PC-9 (cell line): ENCODE results near the gene NANOGP8. TPM values are rescaled to one million over a fixed set of nuclear protein-coding genes. Genes with fewer than 3 reads are reported as not detected.

Experiments
- BruUV-seq: library from RNA; stranded (reverse); fragments of 400-500 nt; replicated peaks from 2 replicates; lab custom pipeline; 2021; lab: Mats Ljungman, UMichigan
- CTCF ChIA-PET: fragments of 300-600 bp; sonication (Branson Sonifier 250); formaldehyde crosslinking; loops from one replicate; lab custom pipeline; 2022; ENCODE audit warnings: antibody characterized with exemption; lab: Charles Lee
- POLR2A ChIA-PET: fragments of 300-600 bp; sonication (Branson Sonifier 250); formaldehyde crosslinking; loops from one replicate; lab custom pipeline; 2022; ENCODE audit warnings: antibody characterized with exemption; ENCODE audit not compliant: unreplicated experiment; lab: Charles Lee
- DNase-seq, 2 experiments: peaks; one replicate each; pipeline versions ENCODE4 v3.0.0 to v3.0.0-alpha.2; 2015 to 2022; ENCODE audit warnings: mixed read lengths in 1 of 2
- H2AFZ ChIP-seq: fragments of 200-600 bp; sonication (generic); 2 replicates; pipeline ENCODE4 v1.8.1; 2017; ENCODE audit warnings: antibody characterized with exemption
- H3F3A ChIP-seq: fragments of 200-600 bp; sonication (generic); 2 replicates; pipeline ENCODE4 v1.8.1; 2017; ENCODE audit warnings: antibody characterized with exemption, mild to moderate bottlenecking, low read depth; ENCODE audit not compliant: insufficient read depth
- H3K27ac ChIP-seq: fragments of 200-600 bp; sonication (generic); 2 replicates; pipeline ENCODE4 v1.6.1; 2016; ENCODE audit warnings: mixed run types
- H3K27me3 ChIP-seq: fragments of 200-600 bp; sonication (generic); 2 replicates; pipeline ENCODE4 v1.6.1; 2016; ENCODE audit warnings: low read depth, mixed run types; ENCODE audit not compliant: insufficient read depth
- H3K36me3 ChIP-seq: fragments of 200-600 bp; sonication (generic); 2 replicates; pipeline ENCODE4 v1.6.1; 2016; ENCODE audit warnings: low read depth, mixed run types
- H3K4me1 ChIP-seq: fragments of 200-600 bp; sonication (generic); replicated peaks from 2 replicates; pipeline ENCODE4 v1.6.1; 2016; ENCODE audit warnings: mixed run types; ENCODE audit not compliant: insufficient read depth
- H3K4me2 ChIP-seq: fragments of 200-600 bp; sonication (generic); 2 replicates; pipeline ENCODE4 v1.6.1; 2017; ENCODE audit warnings: mixed run types
- H3K4me3 ChIP-seq: fragments of 200-600 bp; sonication (generic); 2 replicates; pipeline ENCODE4 v1.6.1; 2016; ENCODE audit warnings: mixed run types
- H3K79me2 ChIP-seq: fragments of 200-600 bp; sonication (generic); 2 replicates; pipeline ENCODE4 v1.6.1; 2017; ENCODE audit warnings: low read depth, mixed run types
- H3K9me2 ChIP-seq: fragments of 200-600 bp; sonication (generic); 2 replicates; pipeline ENCODE4 v1.8.1; 2017; ENCODE audit warnings: mild to moderate bottlenecking; ENCODE audit not compliant: insufficient read depth
- H3K9me3 ChIP-seq: fragments of 200-600 bp; sonication (generic); 2 replicates; pipeline ENCODE4 v1.8.1; 2016; ENCODE audit warnings: low read depth; ENCODE audit not compliant: insufficient read depth
- H4K20me1 ChIP-seq: fragments of 200-600 bp; sonication (generic); 2 replicates; pipeline ENCODE4 v1.8.1; 2017; ENCODE audit not compliant: insufficient read depth
- EZH2 ChIP-seq: fragments of 200-600 bp; sonication (generic); IDR thresholded peaks from 2 replicates; pipeline ENCODE4 v1.8.0; 2017; ENCODE audit warnings: antibody characterized with exemption, low read depth
- intact Hi-C: fragments of 100-400 bp; cut with micrococcal nuclease; formaldehyde crosslinking; loops from one replicate; pipeline ENCODE4 v1.10.0; 2022; ENCODE audit not compliant: unreplicated experiment
- total RNA-seq: library from RNA; stranded (reverse); gene quantifications from 2 replicates; pipeline ENCODE4 v1.2.3, GENCODE V29; 2021
- TF ChIP-seq, protein P1 (sequence below): fragments of 200-600 bp; sonication (generic); conservative IDR thresholded peaks from 2 replicates; pipeline ENCODE4 v1.6.1; 2017; ENCODE audit warnings: mixed run types, antibody characterized with exemption, mild to moderate bottlenecking, moderate library complexity

NANOGP8 gene
- total RNA-seq, 1 experiment from 2014 or later: not detected

- POLR2A ChIA-PET: interaction anchor here (0.6 kb wide), 1 partner anchor 63 kb away, joined by 3 read pairs; no protein-coding TSS in a partner anchor
- CTCF ChIA-PET: no interaction called here
- BruUV-seq: no TSS peak
Observed at GRCh38 chr15:35060591-35060990, 24.5 kb downstream of the NANOGP8 start.

DNA sequence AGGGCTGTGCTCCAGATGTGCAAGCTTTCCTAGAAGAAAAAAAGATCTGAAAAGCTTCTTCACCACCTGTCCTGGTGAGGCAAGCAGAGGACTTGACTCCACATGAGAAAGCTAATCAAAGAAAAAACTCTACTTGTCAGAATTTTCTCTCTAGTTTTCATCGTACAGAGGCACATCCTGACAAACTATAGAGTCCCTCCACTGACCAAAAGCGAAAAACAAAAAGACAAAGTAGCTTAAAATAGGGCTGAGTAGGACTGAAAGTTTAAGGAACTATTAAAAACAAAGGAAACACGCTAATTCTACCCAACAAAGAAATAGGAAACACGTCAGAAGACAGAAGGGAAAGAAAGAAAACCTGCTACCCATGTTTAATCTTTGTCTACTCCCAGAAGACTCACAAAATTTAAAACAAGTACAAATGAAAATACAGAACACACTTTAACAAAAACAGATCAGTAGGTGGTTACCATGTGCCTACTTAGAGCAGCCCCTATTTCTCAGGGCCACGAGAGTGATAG is 26.5 kb downstream of the NANOGP8 start:
- intact Hi-C loops: no loop called here
- H4K20me1 ChIP-seq: no peaks in the 10 kb centered on the region
- no peak overlapping the region for H2AFZ ChIP-seq
- CTCF ChIA-PET: no interaction called here
- no peak overlapping the region for H3K27ac ChIP-seq
- peaks cover 16% of the 10 kb centered on the region; the same call in 1 of the 2 replicates for H3K4me1 ChIP-seq
- no peak overlapping the region for H3K4me2 ChIP-seq
- no peak for TF ChIP-seq EZH2
- TF ChIP-seq, protein P1, sequence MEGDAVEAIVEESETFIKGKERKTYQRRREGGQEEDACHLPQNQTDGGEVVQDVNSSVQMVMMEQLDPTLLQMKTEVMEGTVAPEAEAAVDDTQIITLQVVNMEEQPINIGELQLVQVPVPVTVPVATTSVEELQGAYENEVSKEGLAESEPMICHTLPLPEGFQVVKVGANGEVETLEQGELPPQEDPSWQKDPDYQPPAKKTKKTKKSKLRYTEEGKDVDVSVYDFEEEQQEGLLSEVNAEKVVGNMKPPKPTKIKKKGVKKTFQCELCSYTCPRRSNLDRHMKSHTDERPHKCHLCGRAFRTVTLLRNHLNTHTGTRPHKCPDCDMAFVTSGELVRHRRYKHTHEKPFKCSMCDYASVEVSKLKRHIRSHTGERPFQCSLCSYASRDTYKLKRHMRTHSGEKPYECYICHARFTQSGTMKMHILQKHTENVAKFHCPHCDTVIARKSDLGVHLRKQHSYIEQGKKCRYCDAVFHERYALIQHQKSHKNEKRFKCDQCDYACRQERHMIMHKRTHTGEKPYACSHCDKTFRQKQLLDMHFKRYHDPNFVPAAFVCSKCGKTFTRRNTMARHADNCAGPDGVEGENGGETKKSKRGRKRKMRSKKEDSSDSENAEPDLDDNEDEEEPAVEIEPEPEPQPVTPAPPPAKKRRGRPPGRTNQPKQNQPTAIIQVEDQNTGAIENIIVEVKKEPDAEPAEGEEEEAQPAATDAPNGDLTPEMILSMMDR: no peak
- no peak for DNase-seq
- no peaks in the 10 kb centered on the region for H3K36me3 ChIP-seq
- H3K9me3 ChIP-seq: no peaks in the 10 kb centered on the region
- H3K4me3 ChIP-seq: no peak overlapping the region
- no peaks in the 10 kb centered on the region for H3K79me2 ChIP-seq
- no peaks in the 10 kb centered on the region for H3K9me2 ChIP-seq
- POLR2A ChIA-PET: no interaction called here
- H3F3A ChIP-seq: no peaks in the 10 kb centered on the region
- no TSS peak for BruUV-seq
- no peaks in the 10 kb centered on the region for H3K27me3 ChIP-seq

More at GRCh38 chr15:35060591-35060990, 24.5 kb downstream of the NANOGP8 start:
- intact Hi-C loops: loop anchor here (5.0 kb wide), 1 partner anchor 73 kb away; the partner anchor contains the start of gene ZNF770
- no peaks in the 10 kb centered on the region for H3K36me3 ChIP-seq
- H3K4me2 ChIP-seq: no peak overlapping the region
- H3K4me3 ChIP-seq: no peak overlapping the region
- no peaks in the 10 kb centered on the region for H3F3A ChIP-seq
- no peak for DNase-seq
- no peak overlapping the region for H3K27ac ChIP-seq
- TF ChIP-seq, protein P1: no peak
- no peak for TF ChIP-seq EZH2
- H3K4me1 ChIP-seq: peaks cover 16% of the 10 kb centered on the region; the same call in 1 of the 2 replicates
- no peaks in the 10 kb centered on the region for H3K27me3 ChIP-seq
- no peaks in the 10 kb centered on the region for H3K9me3 ChIP-seq
- no peaks in the 10 kb centered on the region for H3K9me2 ChIP-seq
- H2AFZ ChIP-seq: no peak overlapping the region
- H3K79me2 ChIP-seq: no peaks in the 10 kb centered on the region
- no peaks in the 10 kb centered on the region for H4K20me1 ChIP-seq

GRCh38 chr15:35055416-35056105 is 29.5 kb downstream of the NANOGP8 start:
- ChIA-PET CTCF (no interaction called here), POLR2A (no interaction called here)
- H3K9me2 ChIP-seq: no peaks in the 10 kb centered on the region
- no peaks in the 10 kb centered on the region for H3K79me2 ChIP-seq
- no peaks in the 10 kb centered on the region for H3K36me3 ChIP-seq
- H2AFZ ChIP-seq: no peak overlapping the region
- H3K27ac ChIP-seq: no peak overlapping the region
- no peaks in the 10 kb centered on the region for H4K20me1 ChIP-seq
- no peaks in the 10 kb centered on the region for H3K9me3 ChIP-seq
- no peaks in the 10 kb centered on the region for H3F3A ChIP-seq
- DNase-seq: no peak
- intact Hi-C loops: no loop called here
- no TSS peak for BruUV-seq
- no peak overlapping the region for H3K4me3 ChIP-seq
- no peaks in the 10 kb centered on the region for H3K27me3 ChIP-seq
- no peak for TF ChIP-seq EZH2
- H3K4me1 ChIP-seq: no peaks in the 10 kb centered on the region
- H3K4me2 ChIP-seq: no peak overlapping the region
